Breast epithelium (tissue), 3 donors: ENCODE data around the gene FER.

Source experiments
- POLR2A ChIP-seq: fragments of 450-650 bp; IDR thresholded peaks from one replicate; pipeline ENCODE4 v1.6.1; 2016; ENCODE audit warnings: antibody characterized with exemption, mild to moderate bottlenecking, moderate library complexity
- TF ChIP-seq, protein P1 (sequence below), 3 donors: fragments of 450-650 bp; IDR thresholded peaks; one replicate each; pipeline ENCODE4 v1.5.1; 2016 to 2017; ENCODE audit warnings: antibody characterized with exemption in 3 of 3, mild to moderate bottlenecking in 3 of 3, moderate library complexity in 3 of 3

DNA sequence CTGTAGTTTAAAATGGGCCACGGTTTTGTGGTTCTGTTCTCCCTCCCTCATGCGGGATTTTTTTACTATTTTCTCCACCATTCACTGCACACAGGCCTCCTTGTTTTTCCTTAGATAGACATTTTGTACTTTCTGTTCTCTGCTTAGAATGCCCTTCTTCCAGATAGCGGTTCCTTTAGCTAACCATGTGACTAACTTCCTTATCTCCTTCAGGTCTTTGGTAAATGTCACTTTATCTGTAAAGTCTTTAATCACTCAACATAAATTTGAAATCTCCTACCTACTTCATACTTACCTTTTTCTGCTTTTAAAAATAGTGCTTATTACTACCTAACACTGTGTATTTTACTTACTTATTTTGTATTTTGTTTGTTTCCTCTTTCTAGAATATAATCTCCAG is 15.0 kb downstream of the FER start:
- no peak for TF ChIP-seq POLR2A
- TF ChIP-seq, protein P1, sequence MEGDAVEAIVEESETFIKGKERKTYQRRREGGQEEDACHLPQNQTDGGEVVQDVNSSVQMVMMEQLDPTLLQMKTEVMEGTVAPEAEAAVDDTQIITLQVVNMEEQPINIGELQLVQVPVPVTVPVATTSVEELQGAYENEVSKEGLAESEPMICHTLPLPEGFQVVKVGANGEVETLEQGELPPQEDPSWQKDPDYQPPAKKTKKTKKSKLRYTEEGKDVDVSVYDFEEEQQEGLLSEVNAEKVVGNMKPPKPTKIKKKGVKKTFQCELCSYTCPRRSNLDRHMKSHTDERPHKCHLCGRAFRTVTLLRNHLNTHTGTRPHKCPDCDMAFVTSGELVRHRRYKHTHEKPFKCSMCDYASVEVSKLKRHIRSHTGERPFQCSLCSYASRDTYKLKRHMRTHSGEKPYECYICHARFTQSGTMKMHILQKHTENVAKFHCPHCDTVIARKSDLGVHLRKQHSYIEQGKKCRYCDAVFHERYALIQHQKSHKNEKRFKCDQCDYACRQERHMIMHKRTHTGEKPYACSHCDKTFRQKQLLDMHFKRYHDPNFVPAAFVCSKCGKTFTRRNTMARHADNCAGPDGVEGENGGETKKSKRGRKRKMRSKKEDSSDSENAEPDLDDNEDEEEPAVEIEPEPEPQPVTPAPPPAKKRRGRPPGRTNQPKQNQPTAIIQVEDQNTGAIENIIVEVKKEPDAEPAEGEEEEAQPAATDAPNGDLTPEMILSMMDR (IDR thresholded peaks at IDR 0.05), result no peak
